K562 (cell line): ENCODE data around the gene USP4. TPM values are rescaled to one million over a fixed set of nuclear protein-coding genes. Genes with fewer than 3 reads are reported as not detected.

Source experiments
- ATAC-seq: fragments of 200-7000 bp; cut with Tn5 transposase; 3 replicates; pipeline ENCODE4 v1.9.1; 2020; ENCODE audit warnings: moderate library complexity
- BruUV-seq: library from RNA; stranded (reverse); fragments of 400-500 nt; replicated peaks from 2 replicates; lab custom pipeline; 2021; lab: Mats Ljungman, UMichigan
- CTCF ChIA-PET: fragments of 300-600 bp; formaldehyde crosslinking; extraction: SDS; loops from one replicate; lab custom pipeline; 2021; ENCODE audit warnings: low intra/inter-chr PET ratio; lab: Yijun Ruan, JAX
- POLR2A ChIA-PET: fragments of 300-600, 350-650 bp; sonication (Branson Sonifier 250); formaldehyde crosslinking; extraction: SDS; loops from one replicate; lab custom pipeline; 2021; ENCODE audit warnings: antibody characterized with exemption, inconsistent platforms; lab: Yijun Ruan, JAX
- DNase-seq, 4 experiments: peaks; one replicate each; pipeline versions ENCODE4 v3.0.0 to v3.0.0-alpha.2; 2011 to 2018; ENCODE audit warnings: low spot score in 3 of 4, mixed read lengths in 3 of 4; ENCODE audit errors: extremely low read depth in 1 of 4
- FAIRE-seq: peaks from 2 replicates; lab custom pipeline; 2011; peaks lifted over from hg19 to GRCh38; lab: Jason Lieb, UNC
- H2AFZ ChIP-seq: 2 replicates; pipeline ENCODE4 v1.6.0; 2011; ENCODE audit warnings: low read depth, low read length, control low read depth, inconsistent platforms
- H3K27ac ChIP-seq: fragments of 200-600 bp; 3 replicates; pipeline ENCODE4 v1.8.0; 2011; ENCODE audit warnings: low read depth, mild to moderate bottlenecking, control low read depth, inconsistent platforms, low read length, moderate library complexity, mixed read lengths; ENCODE audit errors: extremely low read depth
- H3K27me3 ChIP-seq, 2 experiments: fragments of 300-600 bp in 1 of 2; 2 replicates in 1 of 2; 3 replicates in 1 of 2; pipeline versions ENCODE4 v1.6.0 to v1.8.0; 2011; ENCODE audit warnings: inconsistent platforms in 2 of 2, low read length in 2 of 2, mild to moderate bottlenecking in 1 of 2, mixed read lengths in 1 of 2, moderate library complexity in 1 of 2; ENCODE audit not compliant: control insufficient read depth in 2 of 2, insufficient read depth in 2 of 2
- H3K36me3 ChIP-seq: fragments of 300-600 bp; 3 replicates; pipeline ENCODE4 v1.8.0; 2011; ENCODE audit warnings: mild to moderate bottlenecking, low read length, inconsistent platforms; ENCODE audit not compliant: control insufficient read depth, insufficient read depth
- H3K4me1 ChIP-seq, 2 experiments: fragments of 200-600 bp in 1 of 2; replicated peaks in 1 of 2; 2 replicates in 1 of 2; 3 replicates in 1 of 2; pipeline versions ENCODE4 v1.5.1 to v1.8.0; 2011; ENCODE audit warnings: inconsistent platforms in 2 of 2, low read length in 2 of 2, mild to moderate bottlenecking in 1 of 2, mixed read lengths in 1 of 2, moderate library complexity in 1 of 2; ENCODE audit not compliant: control insufficient read depth in 2 of 2, insufficient read depth in 2 of 2
- H3K4me2 ChIP-seq: 2 replicates; pipeline ENCODE4 v1.6.1; 2011; ENCODE audit warnings: low read length, control low read depth, inconsistent platforms, mixed read lengths; ENCODE audit not compliant: insufficient read depth
- H3K4me3 ChIP-seq: fragments of 200-600 bp; sonication (generic), shearing (Covaris generic); 2 replicates; pipeline ENCODE4 v1.5.1; 2016; ENCODE audit warnings: control low read depth, inconsistent platforms
- H3K79me2 ChIP-seq: fragments of 200-600 bp; 3 replicates; pipeline ENCODE4 v1.8.0; 2011; ENCODE audit warnings: low read length, inconsistent platforms; ENCODE audit not compliant: control insufficient read depth, insufficient read depth
- H3K9ac ChIP-seq, 2 experiments: 2 replicates each; pipeline versions ENCODE4 v1.6.0 to v1.6.1; 2011; ENCODE audit warnings: low read depth in 2 of 2, low read length in 2 of 2, control low read depth in 1 of 2, inconsistent platforms in 1 of 2, mild to moderate bottlenecking in 1 of 2, mixed read lengths in 1 of 2; ENCODE audit not compliant: insufficient read depth in 1 of 2
- H3K9me1 ChIP-seq: one replicate; pipeline ENCODE4 v1.6.0; 2011; ENCODE audit warnings: inconsistent platforms, mild to moderate bottlenecking, low read length, moderate library complexity; ENCODE audit not compliant: control insufficient read depth, insufficient read depth
- H3K9me3 ChIP-seq: replicated peaks from 2 replicates; pipeline ENCODE4 v1.5.1; 2011; ENCODE audit warnings: low read depth, low read length, inconsistent platforms; ENCODE audit not compliant: control insufficient read depth, insufficient read depth
- H4K20me1 ChIP-seq: replicated peaks from 2 replicates; pipeline ENCODE4 v1.6.1; 2011; ENCODE audit warnings: low read length, inconsistent platforms, mixed read lengths; ENCODE audit not compliant: control insufficient read depth, insufficient read depth
- DACH1 ChIP-seq: fragments of 450-650 bp; IDR thresholded peaks from 2 replicates; pipeline ENCODE4 v1.6.1; 2018; ENCODE audit not compliant: partially characterized antibody
- NFXL1 ChIP-seq: fragments of 450-650 bp; formaldehyde crosslinking; IDR thresholded peaks from 2 replicates; pipeline ENCODE4 v1.4.0; 2021; ENCODE audit warnings: mild to moderate bottlenecking
- PRPF4 ChIP-seq: fragments of 200-400 bp; formaldehyde crosslinking; IDR thresholded peaks from one replicate; pipeline ENCODE4 v1.6.1; 2017; ENCODE audit warnings: low read length, low read depth, mild to moderate bottlenecking; ENCODE audit not compliant: insufficient read depth, poor library complexity, severe bottlenecking
- WGBS: fragments of 100-300 bp; shearing (Covaris generic); methylation state at CpG from one replicate; pipeline ENCODE4 v1.1.6; 2016; ENCODE audit warnings: low coverage, mixed read lengths; ENCODE audit not compliant: insufficient coverage; ENCODE audit errors: missing lambda C conversion rate; 5-methylcytosine and 5-hydroxymethylcytosine counted together
- in situ Hi-C: fragments of 300-500 bp; cut with MboI; formaldehyde crosslinking; loops from 4 replicates; pipeline ENCODE4 v1.15.0; 2018; ENCODE audit warnings: inconsistent platforms, mixed read lengths
- intact Hi-C: fragments of 100-400 bp; cut with micrococcal nuclease; formaldehyde crosslinking; loops from 2 replicates; pipeline ENCODE4 v1.14.2; 2022
- polyA plus RNA-seq, 8 experiments: library from polyadenylated mRNA; depleted of rRNA in 4 of 8; stranded (reverse) in 5 of 8; unstranded in 3 of 8; fragments of >200 nt; fragmentation: Nextera tagmentation in 2 of 8; fragmentation: Illumina TruSeq in 1 of 8; extraction: Ambion mirVana in 2 of 8; extraction: Trizol in 1 of 8; gene quantifications; 2 replicates each; pipeline versions ENCODE4 v1.2.1 to v1.2.3, GENCODE V29; 2011 to 2014; ENCODE audit warnings: inconsistent platforms in 1 of 8, missing spikeins in 1 of 8
- total RNA-seq, 7 experiments: library from RNA; depleted of rRNA in 6 of 7; stranded (reverse); fragments of >200 nt in 6 of 7; fragmentation: Illumina TruSeq in 2 of 7; extraction: Trizol in 2 of 7; gene quantifications; 2 replicates each; pipeline versions ENCODE4 v1.2.1 to v1.2.3, GENCODE V29; 2011 to 2021; ENCODE audit warnings: low replicate concordance in 1 of 7
- TF ChIP-seq, protein P1 (sequence below), 2 experiments: fragments of 450-650 bp; IDR thresholded peaks; 2 replicates each; pipeline ENCODE4 v1.6.1; 2016; ENCODE audit warnings: mild to moderate bottlenecking in 2 of 2, borderline replicate concordance in 1 of 2, low read depth in 1 of 2, moderate library complexity in 1 of 2

The USP4 gene
- total and polyA plus RNA-seq, 9 of the 15 experiments (the other 6 are each of a cell fraction or from before 2014, with no cell fraction given), result 11.8 to 40.4 (median 22.9) TPM

DNA sequence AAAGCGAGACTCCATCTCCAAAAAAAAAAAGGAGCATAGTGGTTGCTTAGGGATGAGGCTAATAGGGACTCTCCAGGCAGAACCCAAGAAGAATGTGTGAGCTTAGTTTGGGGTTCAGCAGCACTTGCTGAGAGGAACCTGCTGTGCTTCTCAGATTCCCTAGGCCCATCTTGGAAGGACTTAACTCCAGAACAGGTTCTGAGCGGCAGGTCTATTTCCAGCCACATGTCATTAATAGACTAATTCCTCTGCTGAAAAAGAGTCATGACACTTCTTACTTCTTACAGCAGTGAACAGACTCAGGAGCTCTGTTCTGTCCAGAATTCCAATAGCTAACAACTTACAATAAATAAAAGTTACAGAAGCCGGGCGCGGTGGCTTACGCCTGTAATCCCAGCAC, 49.4 kb upstream of the USP4 start:
- H3K9me1 ChIP-seq, result no peaks in the 10 kb centered on the region
- no peak for FAIRE-seq
- peaks cover 18% of the 10 kb centered on the region for H4K20me1 ChIP-seq
- H3K4me3 ChIP-seq, result no peak overlapping the region
- H2AFZ ChIP-seq, result no peak overlapping the region
- H3K4me2 ChIP-seq, result no peak overlapping the region
- POLR2A ChIA-PET, result interaction anchor here (0.6 to 2.0 kb wide), 4 partner anchors 10 to 1386 kb away, joined by 3 to 6 read pairs (median 4); partner anchors contain the start of gene RHOA
- no peak for ATAC-seq
- no peaks in the 10 kb centered on the region for H3K27me3 ChIP-seq
- CTCF ChIA-PET, result no interaction called here
- H3K9me3 ChIP-seq, result no peaks in the 10 kb centered on the region
- no peak overlapping the region for H3K27ac ChIP-seq
- intact Hi-C loops (no loop called here), in situ Hi-C loops (no loop called here)
- H3K9ac ChIP-seq, result no peak overlapping the region
- WGBS, result 99% methylated on average over 6 of the region's 6 CpGs
- H3K4me1 ChIP-seq, result peaks cover 6 to 15% of the 10 kb centered on the region in 2 experiments; a peak in 4 of 5 replicates
- peaks cover 90% of the 10 kb centered on the region for H3K79me2 ChIP-seq
- no peak for DNase-seq
- BruUV-seq, result no TSS peak
- peaks cover 13% of the 10 kb centered on the region; the same call in 2 of the 3 replicates for H3K36me3 ChIP-seq
- TF ChIP-seq, protein P1, sequence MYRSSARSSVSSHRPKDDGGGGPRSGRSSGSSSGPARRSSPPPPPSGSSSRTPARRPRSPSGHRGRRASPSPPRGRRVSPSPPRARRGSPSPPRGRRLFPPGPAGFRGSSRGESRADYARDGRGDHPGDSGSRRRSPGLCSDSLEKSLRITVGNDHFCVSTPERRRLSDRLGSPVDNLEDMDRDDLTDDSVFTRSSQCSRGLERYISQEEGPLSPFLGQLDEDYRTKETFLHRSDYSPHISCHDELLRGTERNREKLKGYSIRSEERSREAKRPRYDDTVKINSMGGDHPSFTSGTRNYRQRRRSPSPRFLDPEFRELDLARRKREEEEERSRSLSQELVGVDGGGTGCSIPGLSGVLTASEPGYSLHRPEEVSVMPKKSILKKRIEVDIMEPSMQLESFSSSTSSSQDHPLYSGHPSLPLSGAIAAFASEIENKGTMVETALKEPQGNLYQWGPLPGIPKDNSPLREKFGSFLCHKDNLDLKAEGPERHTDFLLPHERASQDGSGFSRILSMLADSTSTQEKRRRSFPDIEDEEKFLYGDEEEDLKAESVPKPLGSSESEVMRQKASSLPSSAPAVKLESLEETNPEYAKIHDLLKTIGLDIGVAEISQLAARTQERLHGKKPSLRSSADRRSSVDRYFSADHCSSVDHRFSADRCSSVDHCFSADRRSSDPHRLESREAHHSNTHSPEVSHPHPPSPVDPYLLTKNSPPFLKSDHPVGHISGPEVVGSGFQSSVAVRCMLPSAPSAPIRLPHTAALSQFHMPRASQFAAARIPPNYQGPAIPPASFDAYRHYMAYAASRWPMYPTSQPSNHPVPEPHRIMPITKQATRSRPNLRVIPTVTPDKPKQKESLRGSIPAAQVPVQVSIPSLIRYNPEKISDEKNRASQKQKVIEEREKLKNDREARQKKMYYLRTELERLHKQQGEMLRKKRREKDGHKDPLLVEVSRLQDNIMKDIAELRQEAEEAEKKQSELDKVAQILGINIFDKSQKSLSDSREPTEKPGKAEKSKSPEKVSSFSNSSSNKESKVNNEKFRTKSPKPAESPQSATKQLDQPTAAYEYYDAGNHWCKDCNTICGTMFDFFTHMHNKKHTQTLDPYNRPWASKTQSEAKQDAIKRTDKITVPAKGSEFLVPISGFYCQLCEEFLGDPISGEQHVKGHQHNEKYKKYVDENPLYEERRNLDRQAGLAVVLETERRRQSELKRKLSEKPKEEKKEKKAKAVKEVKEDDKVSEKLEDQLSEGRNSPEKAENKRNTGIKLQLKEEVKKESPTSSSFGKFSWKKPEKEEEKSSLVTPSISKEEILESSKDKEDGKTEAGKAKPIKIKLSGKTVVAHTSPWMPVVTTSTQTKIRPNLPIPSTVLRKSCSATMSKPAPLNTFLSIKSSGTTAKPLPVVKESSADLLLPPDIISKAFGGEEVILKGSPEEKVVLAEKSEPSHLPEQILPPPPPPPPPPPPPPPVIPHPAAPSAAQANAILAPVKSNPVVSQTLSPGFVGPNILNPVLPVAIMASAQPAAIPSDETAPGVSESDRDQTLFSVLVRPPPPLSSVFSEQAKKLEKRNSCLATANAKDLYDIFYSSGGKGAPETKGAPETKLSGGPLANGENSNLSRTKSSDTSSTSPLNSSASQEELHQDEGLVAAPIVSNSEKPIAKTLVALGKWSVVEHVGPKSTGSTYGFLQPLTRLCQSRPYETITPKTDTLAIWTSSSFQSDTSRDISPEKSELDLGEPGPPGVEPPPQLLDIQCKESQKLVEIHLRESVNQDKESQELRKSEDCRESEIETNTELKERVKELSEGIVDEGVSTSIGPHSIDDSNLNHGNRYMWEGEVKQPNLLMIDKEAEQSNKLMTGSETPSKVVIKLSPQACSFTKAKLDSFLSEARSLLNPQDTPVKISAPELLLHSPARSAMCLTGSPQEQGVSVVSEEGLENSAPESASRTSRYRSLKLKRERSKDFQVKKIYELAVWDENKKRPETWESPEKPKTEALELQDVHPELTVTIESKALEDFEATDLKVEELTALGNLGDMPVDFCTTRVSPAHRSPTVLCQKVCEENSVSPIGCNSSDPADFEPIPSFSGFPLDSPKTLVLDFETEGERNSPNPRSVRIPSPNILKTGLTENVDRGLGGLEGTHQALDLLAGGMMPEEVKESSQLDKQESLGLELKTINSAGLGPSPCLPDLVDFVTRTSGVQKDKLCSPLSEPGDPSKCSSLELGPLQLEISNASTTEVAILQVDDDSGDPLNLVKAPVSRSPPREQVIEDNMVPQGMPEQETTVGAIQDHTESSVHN (IDR thresholded peaks at IDR 0.05; ENCODE audit: borderline replicate concordance in 1 of 2, low read depth in 1 of 2), result no peak
- no peak for TF ChIP-seq PRPF4
- no peak for TF ChIP-seq NFXL1 (CRISPR knock-in tag)
- no peak for TF ChIP-seq DACH1
